GM10847 (cell line): Measurements from ENCODE around the gene DHH.

ENCODE experiments used
- POLR2A ChIP-seq: IDR thresholded peaks from 2 replicates; pipeline ENCODE4 v1.6.1; 2011; ENCODE audit not compliant: insufficient read length; ENCODE audit errors: extremely low read depth

Gene DHH

GRCh38 chr12:49046129-49046895 is 48.3 kb downstream of the DHH start:
- no peak for TF ChIP-seq POLR2A

DNA sequence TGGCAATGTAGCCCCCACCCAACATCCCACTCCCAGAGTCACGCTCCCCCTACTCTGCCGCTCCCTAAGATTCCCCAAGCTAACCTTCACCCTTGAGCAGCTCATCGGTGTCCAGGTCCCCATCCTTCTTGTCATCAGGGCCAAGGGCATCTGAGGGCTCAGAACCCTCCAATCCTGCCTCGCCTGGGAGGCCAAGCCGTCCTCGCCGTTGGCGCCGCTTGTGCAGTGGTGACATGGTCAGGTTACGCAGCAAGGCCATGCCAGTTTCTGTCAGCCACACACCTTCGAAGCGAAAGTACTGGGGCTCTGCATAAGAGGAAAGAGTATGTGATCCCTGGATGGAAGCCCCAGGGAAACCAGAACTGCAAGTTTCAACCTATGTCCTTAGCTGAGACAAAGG is 49.9 kb downstream of the DHH start:
- no peak for TF ChIP-seq POLR2A

- no peak for TF ChIP-seq POLR2A
Measured at GRCh38 chr12:49043856-49044258, 50.7 kb downstream of the DHH start.

DNA sequence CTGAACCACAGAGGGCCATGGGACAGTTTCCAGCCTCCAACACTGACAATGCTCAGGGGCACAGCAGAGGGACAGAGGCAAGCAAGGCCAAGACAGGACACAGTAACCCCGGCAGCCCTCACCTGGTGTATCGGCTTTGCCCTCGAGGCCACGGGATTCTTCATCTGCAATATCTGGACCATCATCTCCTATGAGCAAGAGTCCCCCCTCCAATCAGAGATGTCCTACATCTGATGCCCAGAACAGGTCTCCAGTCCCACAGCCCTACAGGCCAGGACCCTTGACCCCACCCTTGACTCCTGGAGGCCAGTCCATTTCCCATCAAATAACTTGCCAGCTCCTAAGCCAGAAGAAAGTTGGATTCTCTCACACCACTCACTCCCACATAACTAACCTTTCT is 51.4 kb downstream of the DHH start:
- no peak for TF ChIP-seq POLR2A

- TF ChIP-seq POLR2A: no peak
Measured at GRCh38 chr12:49041881-49042484, 52.6 kb downstream of the DHH start.

GRCh38 chr12:49041036-49041880 is 53.3 kb downstream of the DHH start:
- no peak for TF ChIP-seq POLR2A

DNA sequence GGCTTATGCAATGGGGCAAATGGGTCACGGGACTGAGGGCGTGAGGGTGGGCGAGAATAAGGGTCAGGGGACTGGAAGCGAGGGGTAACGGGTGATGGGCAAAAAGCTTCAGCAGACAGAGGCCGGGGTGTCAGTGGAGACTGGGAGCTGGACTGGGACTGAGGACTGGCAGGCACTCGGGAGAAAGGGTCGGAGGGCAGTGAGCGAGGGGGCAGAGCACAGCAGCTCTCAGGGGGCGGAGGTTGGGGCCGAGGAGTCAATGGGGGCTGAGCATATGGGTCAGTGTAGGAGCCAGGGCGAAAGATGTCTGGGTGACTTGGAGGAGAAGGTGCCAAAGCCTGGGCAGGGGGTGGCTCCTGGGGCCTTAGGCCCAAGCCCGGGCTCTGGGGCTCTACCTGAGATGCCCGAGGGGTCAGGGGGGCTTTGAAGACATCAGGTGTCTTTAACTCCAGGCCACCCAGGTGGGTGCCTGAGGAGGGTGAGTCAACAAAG is 54.2 kb downstream of the DHH start:
- no peak for TF ChIP-seq POLR2A

- TF ChIP-seq POLR2A: no peak
Measured at GRCh38 chr12:49039421-49040363, 54.9 kb downstream of the DHH start.

DNA sequence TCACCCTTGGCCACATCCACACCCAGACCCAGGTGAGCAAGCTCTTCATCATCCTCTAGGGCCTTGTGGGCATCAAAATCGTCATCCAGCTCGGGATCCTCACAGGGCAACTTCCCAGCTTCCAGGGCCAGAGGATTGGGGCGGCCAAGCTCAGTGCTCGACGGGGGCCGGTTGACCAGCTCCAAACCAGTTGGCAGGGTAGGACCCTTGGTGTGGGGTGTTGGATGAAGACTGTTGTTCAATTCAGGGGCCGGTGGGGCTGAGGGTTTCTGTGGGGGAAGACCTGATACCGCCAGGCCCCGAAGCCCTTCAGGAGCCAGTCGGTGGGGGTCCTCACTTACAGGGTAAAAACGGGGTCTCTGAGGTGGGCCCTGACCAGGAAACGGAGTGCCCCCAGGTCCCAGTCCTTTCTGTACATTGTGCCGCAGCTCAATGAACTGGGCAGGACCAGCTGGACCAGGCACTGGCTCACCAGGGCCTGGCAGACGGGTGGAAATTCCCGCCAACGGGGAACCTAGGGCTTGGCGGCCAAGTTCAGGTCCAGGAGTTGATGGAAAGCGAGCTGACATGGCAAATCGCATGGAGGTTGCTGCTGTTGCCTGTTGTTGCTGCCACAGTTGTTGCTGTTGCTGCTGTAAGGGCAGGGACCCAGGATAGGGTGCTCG is 56.2 kb downstream of the DHH start:
- TF ChIP-seq POLR2A: no peak

DNA sequence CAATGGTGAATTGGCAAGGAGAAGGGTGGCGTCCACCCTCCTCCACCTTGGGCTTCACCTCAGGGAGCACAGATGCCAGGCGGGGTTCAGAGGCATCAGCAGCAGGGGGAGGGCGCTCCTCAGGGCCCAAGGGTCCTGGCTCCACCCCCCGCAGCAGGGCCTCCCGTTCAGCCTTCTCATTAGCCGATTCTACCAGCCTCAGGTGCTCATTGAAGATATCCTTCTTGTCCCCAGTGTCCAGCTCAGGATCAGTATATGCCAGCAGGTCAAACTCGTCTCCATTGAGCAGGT is 56.7 kb downstream of the DHH start:
- no peak for TF ChIP-seq POLR2A

- TF ChIP-seq POLR2A: no peak
Measured at GRCh38 chr12:49037111-49037946, 57.3 kb downstream of the DHH start.
